ENCODE data around the gene FKRP.
A peak's percentile ranks its signal among the peaks of the same experiment; 100 is the strongest.

The FKRP gene

DNA sequence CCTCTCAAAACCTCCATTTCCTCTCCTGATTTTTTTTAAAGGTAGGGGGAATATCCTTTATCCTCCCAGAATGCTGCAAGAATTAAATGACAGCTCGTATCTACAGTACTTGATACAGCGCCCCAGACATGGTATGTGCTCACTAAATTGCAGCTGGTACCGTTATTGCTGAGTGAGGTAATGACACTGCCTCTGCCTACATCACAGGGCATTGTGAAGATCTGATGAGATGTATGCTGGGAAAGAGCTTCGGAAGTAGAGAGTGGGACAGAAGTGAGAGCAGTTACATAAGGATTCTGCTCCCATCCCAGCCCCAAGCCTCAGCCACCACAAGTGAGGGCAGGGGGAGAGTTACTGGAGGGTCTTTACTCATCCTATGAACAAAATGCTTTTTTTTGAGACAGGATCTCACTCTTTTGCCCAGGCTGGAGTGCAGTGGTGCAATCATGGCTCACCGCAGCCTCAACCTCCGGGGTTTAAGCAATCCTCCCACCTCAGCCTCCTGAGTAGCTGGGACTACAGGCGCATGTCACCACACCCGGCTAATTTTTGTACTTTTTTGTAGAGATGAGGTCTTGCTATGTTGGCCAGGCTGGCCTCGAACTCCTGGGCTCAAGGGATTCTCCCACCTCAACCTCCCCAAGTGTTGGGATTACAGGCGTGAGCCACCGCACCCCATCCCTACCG lies 1.7 kb upstream of the FKRP start:
- ChIA-PET CTCF (interaction anchor here (1.1 to 1.5 kb wide), 6 partner anchors 8 to 97 kb away, joined by 3 to 10 read pairs (median 3); no protein-coding TSS in a partner anchor), POLR2A (interaction anchor here (1.8 kb wide), 1 partner anchor 45 kb away, joined by 4 read pairs; the partner anchor contains the start of gene SLC1A5)
- WGBS (ENCODE audit: insufficient coverage) = 95% methylated on average over 6 of the region's 12 CpGs
- Histone ChIP-seq H3K36me3 (ENCODE audit: control insufficient read depth in 4 of 4, insufficient read depth in 4 of 4, low read length in 3 of 4) (peaks cover 4 to 19% (median 8%) of the 10 kb centered on the region in 4 experiments), H3K9me3 (ENCODE audit: control extremely low read depth in 1 of 5, control insufficient read depth in 4 of 5, insufficient read depth in 2 of 5, low read depth in 1 of 5, low read length in 4 of 5) (no peaks in the 10 kb centered on the region), H3K4me1 (ENCODE audit: control extremely low read depth in 1 of 4, control insufficient read depth in 4 of 4, insufficient read depth in 4 of 4, low read length in 3 of 4) (peaks cover 0 to 26% (median 17%) of the 10 kb centered on the region in 4 experiments), H3K4me3 (ENCODE audit: control insufficient read depth in 1 of 7, extremely low read depth in 1 of 7, insufficient read depth in 4 of 7, low read depth in 2 of 7, low read length in 6 of 7) (peak overlapping the region in 3 of 7 experiments; percentile 58 to 93 (median 91)), H3K27me3 (replicated peaks in 2 of 5; ENCODE audit: control insufficient read depth in 4 of 5, insufficient read depth in 5 of 5, low read length in 4 of 5) (no peaks in the 10 kb centered on the region), H3K27ac (ENCODE audit: insufficient read depth in 1 of 2, low read depth in 1 of 2, low read length in 2 of 2, poor library complexity in 1 of 2, severe bottlenecking in 2 of 2) (no peak overlapping the region)
- no peak for DNase-seq

DNA sequence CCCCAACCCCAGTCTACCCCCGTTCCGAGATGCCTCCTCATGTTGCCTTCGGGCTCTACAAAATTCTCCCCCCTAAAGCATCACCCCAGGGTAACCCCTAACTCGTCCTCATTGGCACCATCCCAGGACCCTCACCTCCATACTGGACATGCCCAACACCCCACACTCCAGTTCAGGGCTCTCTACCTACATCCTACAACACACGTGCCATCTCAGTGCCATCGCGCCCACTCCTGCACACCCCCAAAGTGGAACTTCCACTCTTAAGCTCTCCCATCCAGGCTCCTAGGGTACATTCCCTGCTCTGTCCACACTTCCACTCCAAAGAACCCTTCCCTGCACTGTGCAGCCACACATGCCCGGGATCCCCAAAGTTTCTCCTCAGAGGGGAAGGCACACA lies 827 bp upstream of the FKRP start:
- peak overlapping the region in 1 of 2 experiments; percentile 89 for H3K27ac ChIP-seq (ENCODE audit: insufficient read depth in 1 of 2, low read depth in 1 of 2, low read length in 2 of 2, poor library complexity in 1 of 2, severe bottlenecking in 2 of 2)
- POLR2A ChIA-PET = interaction anchor here (1.2 kb wide), 1 partner anchor 15 kb away, joined by 4 read pairs; no protein-coding TSS in a partner anchor
- no peaks in the 10 kb centered on the region for H3K27me3 ChIP-seq (replicated peaks in 2 of 5; ENCODE audit: control insufficient read depth in 4 of 5, insufficient read depth in 5 of 5, low read length in 4 of 5)
- H3K4me1 ChIP-seq (ENCODE audit: control extremely low read depth in 1 of 4, control insufficient read depth in 4 of 4, insufficient read depth in 4 of 4, low read length in 3 of 4) = peaks cover 0 to 26% (median 17%) of the 10 kb centered on the region in 4 experiments
- CTCF ChIA-PET = interaction anchor here (0.8 to 1.4 kb wide), 4 partner anchors 9 to 96 kb away, joined by 3 to 10 read pairs (median 3); no protein-coding TSS in a partner anchor
- no peak for DNase-seq
- H3K36me3 ChIP-seq (ENCODE audit: control insufficient read depth in 4 of 4, insufficient read depth in 4 of 4, low read length in 3 of 4) = peaks cover 0 to 13% (median 5%) of the 10 kb centered on the region in 4 experiments
- H3K9me3 ChIP-seq (ENCODE audit: control extremely low read depth in 1 of 5, control insufficient read depth in 4 of 5, insufficient read depth in 2 of 5, low read depth in 1 of 5, low read length in 4 of 5) = no peaks in the 10 kb centered on the region
- peak overlapping the region; percentile 58 to 93 (median 89) for H3K4me3 ChIP-seq (ENCODE audit: control insufficient read depth in 1 of 7, extremely low read depth in 1 of 7, insufficient read depth in 4 of 7, low read depth in 2 of 7, low read length in 6 of 7)
- 38% methylated on average over 8 of the region's 8 CpGs for WGBS (ENCODE audit: insufficient coverage)

DNA sequence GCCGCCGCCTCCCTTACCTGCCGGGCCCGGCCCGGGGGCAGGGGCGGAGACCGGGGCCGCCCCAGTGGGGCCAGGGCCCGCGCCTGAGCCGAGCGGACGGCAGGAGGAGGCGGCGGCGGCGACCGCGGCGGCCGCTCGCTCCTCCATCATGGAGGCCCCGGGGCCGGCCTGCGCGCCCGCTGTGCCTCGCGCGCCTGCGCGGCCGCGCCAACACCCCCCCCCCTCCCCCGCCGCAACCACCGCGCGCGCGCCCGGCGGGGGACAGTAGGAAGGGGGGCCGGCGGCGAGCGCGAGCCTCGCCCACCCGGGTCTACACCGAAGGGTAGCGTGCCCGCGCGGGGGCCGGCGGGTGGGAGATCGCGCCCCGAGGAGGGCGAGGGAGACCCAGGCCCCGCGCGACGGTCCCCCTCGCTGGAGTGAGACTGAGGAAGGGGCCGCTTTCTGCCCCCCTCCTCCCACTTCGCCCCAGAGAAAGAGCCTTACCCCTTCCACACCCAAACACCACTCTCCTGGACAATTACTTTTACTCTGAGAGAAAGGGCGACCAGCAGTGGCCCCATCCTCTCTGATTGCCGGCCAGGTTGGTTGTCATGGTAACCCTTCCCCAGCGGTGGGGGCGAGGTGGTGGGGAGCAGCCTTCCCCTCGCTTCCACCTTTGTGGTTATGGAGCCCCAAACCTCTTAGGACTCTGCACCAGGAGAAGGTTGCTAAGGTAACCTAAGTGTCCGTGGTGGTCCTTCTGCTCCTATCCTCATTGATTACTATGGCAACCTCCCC lies 612 bp downstream of the FKRP start, which contains the start of gene STRN4:
STRN4 (minus strand) TSS at position 170 of the 777 bp plus-strand sequence; CDS start at position 150, 20 bp downstream.
- Histone ChIP-seq H3K4me1 (ENCODE audit: control extremely low read depth in 1 of 4, control insufficient read depth in 4 of 4, insufficient read depth in 4 of 4, low read length in 3 of 4) (peaks cover 0 to 26% (median 18%) of the 10 kb centered on the region in 4 experiments), H3K27ac (ENCODE audit: insufficient read depth in 1 of 2, low read depth in 1 of 2, low read length in 2 of 2, poor library complexity in 1 of 2, severe bottlenecking in 2 of 2) (peak within 1 kb of the TSS; percentile 54 to 89), H3K4me3 (ENCODE audit: control insufficient read depth in 1 of 7, extremely low read depth in 1 of 7, insufficient read depth in 4 of 7, low read depth in 2 of 7, low read length in 6 of 7) (peak within 1 kb of the TSS; percentile 58 to 93 (median 89)), H3K36me3 (ENCODE audit: control insufficient read depth in 4 of 4, insufficient read depth in 4 of 4, low read length in 3 of 4) (peaks cover 0 to 6% (median 2%) of the 10 kb centered on the region in 4 experiments), H3K27me3 (replicated peaks in 2 of 5; ENCODE audit: control insufficient read depth in 4 of 5, insufficient read depth in 5 of 5, low read length in 4 of 5) (no peaks in the 10 kb centered on the region), H3K9me3 (ENCODE audit: control extremely low read depth in 1 of 5, control insufficient read depth in 4 of 5, insufficient read depth in 2 of 5, low read depth in 1 of 5, low read length in 4 of 5) (no peaks in the 10 kb centered on the region)
- CTCF ChIA-PET = interaction anchor here (1.0 to 12.3 kb wide), 2 partner anchors 58 to 93 kb away, joined by 5 to 189 read pairs; no protein-coding TSS in a partner anchor
- peak; percentile 50 to 73 (median 62) for DNase-seq
- POLR2A ChIA-PET = interaction anchor here (1.2 kb wide), 1 partner anchor 16 kb away, joined by 4 read pairs; no protein-coding TSS in a partner anchor
- WGBS (ENCODE audit: insufficient coverage) = 0% methylated on average over 23 of the region's 74 CpGs

DNA sequence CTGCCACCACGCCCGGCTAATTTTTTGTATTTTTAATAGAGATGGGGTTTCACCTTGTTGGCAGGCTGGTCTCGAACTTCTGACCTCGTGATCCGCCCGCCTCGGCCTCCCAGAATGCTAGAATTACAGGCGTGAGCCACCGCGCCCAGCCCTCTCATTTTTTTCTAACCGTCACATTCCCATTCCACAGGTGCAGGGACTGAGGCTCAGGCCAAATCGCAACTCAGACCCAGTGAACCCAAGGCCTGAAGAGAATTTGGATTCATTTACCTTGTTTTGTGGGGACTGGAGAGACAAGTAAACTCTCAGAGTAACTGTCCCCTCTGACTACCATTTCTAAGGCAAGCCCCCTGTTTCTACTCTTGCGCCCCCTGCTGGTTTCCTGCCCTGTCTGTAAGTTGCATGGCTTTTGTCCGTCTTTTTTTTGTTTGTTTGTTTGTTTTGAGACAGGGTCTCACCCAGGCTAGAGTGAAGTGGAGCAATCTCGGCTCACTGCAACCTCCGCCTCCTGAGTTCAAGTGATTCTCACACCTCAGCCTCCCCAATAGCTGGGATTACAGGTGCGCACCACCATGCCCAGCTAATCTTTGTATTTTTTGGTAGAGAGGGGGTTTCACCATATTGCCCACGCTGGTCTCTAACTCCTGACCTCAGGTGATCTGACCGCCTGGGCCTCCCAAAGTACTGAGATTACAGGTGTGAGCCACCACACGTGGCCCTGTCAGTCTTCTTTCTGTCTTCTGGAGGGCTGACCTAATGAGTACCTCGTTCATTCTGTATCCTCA lies 2.7 kb downstream of the FKRP start:
- Histone ChIP-seq H3K36me3 (ENCODE audit: control insufficient read depth in 4 of 4, insufficient read depth in 4 of 4, low read length in 3 of 4) (peaks cover 0 to 6% (median 5%) of the 10 kb centered on the region in 4 experiments), H3K27me3 (replicated peaks in 2 of 5; ENCODE audit: control insufficient read depth in 4 of 5, insufficient read depth in 5 of 5, low read length in 4 of 5) (no peaks in the 10 kb centered on the region), H3K27ac (ENCODE audit: insufficient read depth in 1 of 2, low read depth in 1 of 2, low read length in 2 of 2, poor library complexity in 1 of 2, severe bottlenecking in 2 of 2) (no peak overlapping the region), H3K4me3 (ENCODE audit: control insufficient read depth in 1 of 7, extremely low read depth in 1 of 7, insufficient read depth in 4 of 7, low read depth in 2 of 7, low read length in 6 of 7) (no peak overlapping the region), H3K4me1 (ENCODE audit: control extremely low read depth in 1 of 4, control insufficient read depth in 4 of 4, insufficient read depth in 4 of 4, low read length in 3 of 4) (peaks cover 0 to 22% (median 16%) of the 10 kb centered on the region in 4 experiments), H3K9me3 (ENCODE audit: control extremely low read depth in 1 of 5, control insufficient read depth in 4 of 5, insufficient read depth in 2 of 5, low read depth in 1 of 5, low read length in 4 of 5) (no peaks in the 10 kb centered on the region)
- ChIA-PET POLR2A (no interaction called here), CTCF (interaction anchor here (0.6 to 12.3 kb wide), 10 partner anchors 9 to 102 kb away, joined by 3 to 189 read pairs (median 4); partner anchors contain the start of gene AP2S1)
- DNase-seq = peak; percentile 73 to 87 (median 82)
- WGBS (ENCODE audit: insufficient coverage) = 100% methylated on average over 8 of the region's 21 CpGs

DNA sequence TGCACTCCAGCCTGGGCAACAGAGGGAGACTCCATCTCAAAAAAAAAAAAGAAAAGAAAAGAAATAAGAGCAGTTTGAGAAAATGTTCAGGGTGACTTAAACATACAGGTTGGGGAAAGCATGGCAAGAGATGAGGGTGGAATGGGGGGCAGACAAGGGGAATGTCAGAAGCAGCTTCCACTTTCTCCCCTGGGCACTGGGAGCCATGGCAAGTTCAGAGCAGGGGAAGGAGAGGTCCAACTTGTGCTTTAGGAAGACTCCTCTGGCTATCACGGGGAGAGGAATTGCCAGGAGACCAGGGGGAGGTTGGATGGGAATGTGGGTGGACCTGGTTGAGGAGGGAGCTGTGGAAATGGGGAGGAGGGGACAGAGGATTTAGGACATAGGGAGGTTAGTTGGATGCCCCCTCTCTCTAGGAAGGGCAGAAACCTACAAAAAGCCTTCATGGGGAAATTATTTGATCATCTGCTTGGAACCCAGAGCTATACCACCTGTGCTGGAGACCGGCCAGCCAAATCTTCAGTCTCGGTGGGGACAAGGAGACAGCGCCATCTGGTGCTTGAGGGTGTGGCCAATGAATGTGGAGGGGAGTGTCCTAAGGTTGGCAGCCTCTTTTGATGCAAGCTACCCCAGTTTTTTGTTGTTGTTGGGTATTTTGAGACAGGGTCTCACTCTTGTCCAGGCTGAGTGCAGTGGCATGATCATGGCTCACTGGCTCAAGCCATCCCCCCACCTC lies 7.7 kb downstream of the FKRP start:
- H3K9me3 ChIP-seq (ENCODE audit: control extremely low read depth in 1 of 5, control insufficient read depth in 4 of 5, insufficient read depth in 2 of 5, low read depth in 1 of 5, low read length in 4 of 5) = no peaks in the 10 kb centered on the region
- CTCF ChIA-PET = interaction anchor here (0.9 to 12.3 kb wide), 15 partner anchors 8 to 86 kb away, joined by 3 to 189 read pairs (median 4); no protein-coding TSS in a partner anchor
- peak; percentile 53 to 80 (median 79) for DNase-seq
- WGBS (ENCODE audit: insufficient coverage) = 22% methylated on average over 4 of the region's 4 CpGs
- H3K4me3 ChIP-seq (ENCODE audit: control insufficient read depth in 1 of 7, extremely low read depth in 1 of 7, insufficient read depth in 4 of 7, low read depth in 2 of 7, low read length in 6 of 7) = no peak overlapping the region
- POLR2A ChIA-PET = interaction anchor here (1.1 kb wide), 1 partner anchor 34 kb away, joined by 5 read pairs; the partner anchor contains the start of gene SLC1A5
- no peaks in the 10 kb centered on the region for H3K27me3 ChIP-seq (replicated peaks in 2 of 5; ENCODE audit: control insufficient read depth in 4 of 5, insufficient read depth in 5 of 5, low read length in 4 of 5)
- H3K27ac ChIP-seq (ENCODE audit: insufficient read depth in 1 of 2, low read depth in 1 of 2, low read length in 2 of 2, poor library complexity in 1 of 2, severe bottlenecking in 2 of 2) = no peak overlapping the region
- peaks cover 0 to 21% (median 12%) of the 10 kb centered on the region in 4 experiments for H3K36me3 ChIP-seq (ENCODE audit: control insufficient read depth in 4 of 4, insufficient read depth in 4 of 4, low read length in 3 of 4)
- H3K4me1 ChIP-seq (ENCODE audit: control extremely low read depth in 1 of 4, control insufficient read depth in 4 of 4, insufficient read depth in 4 of 4, low read length in 3 of 4) = peaks cover 0 to 15% (median 8%) of the 10 kb centered on the region in 4 experiments

Data from common myeloid progenitor, CD34-positive (primary cell).